ENCODE measurements around the gene MAPK10. TPM values are rescaled to one million over a fixed set of nuclear protein-coding genes. Genes with fewer than 3 reads are reported as not detected.

The MAPK10 gene
- total and polyA plus RNA-seq, 2 experiments from 2014 or later: 5.9 to 14.8 TPM

GRCh38 chr4:86014599-86014998, 345.3 kb downstream of the MAPK10 start:
- Histone ChIP-seq H3K79me2 (no peaks in the 10 kb centered on the region), H3K36me3 (replicated peaks; ENCODE audit: insufficient read depth, low read depth) (no peaks in the 10 kb centered on the region), H3K27me3 (no peaks in the 10 kb centered on the region), H2AFZ (no peak overlapping the region), H3K27ac (no peak overlapping the region), H3K9me2 (replicated peaks; ENCODE audit: insufficient read depth) (no peaks in the 10 kb centered on the region), H3K9me3 (ENCODE audit: low read depth) (no peaks in the 10 kb centered on the region), H3K4me3 (no peak overlapping the region), H3K4me1 (ENCODE audit: insufficient read depth) (no peaks in the 10 kb centered on the region), H3K4me2 (no peak overlapping the region), H4K20me1 (ENCODE audit: insufficient read depth, poor library complexity, severe bottlenecking) (no peaks in the 10 kb centered on the region)
- no peak for TF ChIP-seq EZH2phosphoT487 (IDR thresholded peaks at IDR 0.05; ENCODE audit: low read depth, severe bottlenecking, unreplicated experiment)
- no peak for TF ChIP-seq EZH2 (IDR thresholded peaks at IDR 0.05; ENCODE audit: borderline replicate concordance)
- TF ChIP-seq CTCF (IDR thresholded peaks at IDR 0.05; ENCODE audit: poor library complexity): no peak
- WGBS (ENCODE audit: low lambda C conversion rate, missing lambda C conversion rate): 59% methylated on average over 5 of the region's 5 CpGs
- DNase-seq (ENCODE audit: low spot score): peak; percentile 7

GRCh38 chr4:86013621-86014020, 346.2 kb downstream of the MAPK10 start:
- 78% methylated on average over 4 of the region's 4 CpGs for WGBS (ENCODE audit: low lambda C conversion rate, missing lambda C conversion rate)
- Histone ChIP-seq H3K4me2 (no peak overlapping the region), H3K36me3 (replicated peaks; ENCODE audit: insufficient read depth, low read depth) (no peaks in the 10 kb centered on the region), H3K79me2 (no peaks in the 10 kb centered on the region), H2AFZ (no peak overlapping the region), H3K4me3 (no peak overlapping the region), H3K27me3 (no peaks in the 10 kb centered on the region), H3K9me2 (replicated peaks; ENCODE audit: insufficient read depth) (no peaks in the 10 kb centered on the region), H3K9me3 (ENCODE audit: low read depth) (no peaks in the 10 kb centered on the region), H4K20me1 (ENCODE audit: insufficient read depth, poor library complexity, severe bottlenecking) (no peaks in the 10 kb centered on the region), H3K27ac (no peak overlapping the region), H3K4me1 (ENCODE audit: insufficient read depth) (no peaks in the 10 kb centered on the region)
- TF ChIP-seq EZH2 (IDR thresholded peaks at IDR 0.05; ENCODE audit: borderline replicate concordance): no peak
- no peak for TF ChIP-seq EZH2phosphoT487 (IDR thresholded peaks at IDR 0.05; ENCODE audit: low read depth, severe bottlenecking, unreplicated experiment)
- TF ChIP-seq CTCF (IDR thresholded peaks at IDR 0.05; ENCODE audit: poor library complexity): no peak
- DNase-seq (ENCODE audit: low spot score): no peak

GRCh38 chr4:86011117-86011516, 348.7 kb downstream of the MAPK10 start:
- H3K27me3 ChIP-seq: no peaks in the 10 kb centered on the region
- H3K9me2 ChIP-seq (replicated peaks; ENCODE audit: insufficient read depth): no peaks in the 10 kb centered on the region
- no peaks in the 10 kb centered on the region for H3K36me3 ChIP-seq (replicated peaks; ENCODE audit: insufficient read depth, low read depth)
- WGBS (ENCODE audit: low lambda C conversion rate, missing lambda C conversion rate): 88% methylated on average over 1 of the region's 1 CpG
- no peaks in the 10 kb centered on the region for H3K79me2 ChIP-seq
- no peak overlapping the region for H2AFZ ChIP-seq
- no peak overlapping the region for H3K4me2 ChIP-seq
- no peak overlapping the region for H3K27ac ChIP-seq
- TF ChIP-seq EZH2 (IDR thresholded peaks at IDR 0.05; ENCODE audit: borderline replicate concordance) (no peak), CTCF (IDR thresholded peaks at IDR 0.05; ENCODE audit: poor library complexity) (no peak), EZH2phosphoT487 (IDR thresholded peaks at IDR 0.05; ENCODE audit: low read depth, severe bottlenecking, unreplicated experiment) (no peak)
- H3K9me3 ChIP-seq (ENCODE audit: low read depth): no peaks in the 10 kb centered on the region
- no peaks in the 10 kb centered on the region for H3K4me1 ChIP-seq (ENCODE audit: insufficient read depth)
- DNase-seq (ENCODE audit: low spot score): no peak
- H4K20me1 ChIP-seq (ENCODE audit: insufficient read depth, poor library complexity, severe bottlenecking): no peaks in the 10 kb centered on the region
- no peak overlapping the region for H3K4me3 ChIP-seq

GRCh38 chr4:86007042-86007441, 352.8 kb downstream of the MAPK10 start:
- no peak overlapping the region for H3K4me2 ChIP-seq
- no peak overlapping the region for H2AFZ ChIP-seq
- 93% methylated on average over 6 of the region's 6 CpGs for WGBS (ENCODE audit: low lambda C conversion rate, missing lambda C conversion rate)
- H3K9me3 ChIP-seq (ENCODE audit: low read depth): no peaks in the 10 kb centered on the region
- no peak for TF ChIP-seq EZH2 (IDR thresholded peaks at IDR 0.05; ENCODE audit: borderline replicate concordance)
- TF ChIP-seq CTCF (IDR thresholded peaks at IDR 0.05; ENCODE audit: poor library complexity): no peak
- no peak for TF ChIP-seq EZH2phosphoT487 (IDR thresholded peaks at IDR 0.05; ENCODE audit: low read depth, severe bottlenecking, unreplicated experiment)
- H3K4me1 ChIP-seq (ENCODE audit: insufficient read depth): no peaks in the 10 kb centered on the region
- no peak overlapping the region for H3K4me3 ChIP-seq
- no peak for DNase-seq (ENCODE audit: low spot score)
- no peaks in the 10 kb centered on the region for H4K20me1 ChIP-seq (ENCODE audit: insufficient read depth, poor library complexity, severe bottlenecking)
- no peaks in the 10 kb centered on the region for H3K27me3 ChIP-seq
- no peaks in the 10 kb centered on the region for H3K36me3 ChIP-seq (replicated peaks; ENCODE audit: insufficient read depth, low read depth)
- no peaks in the 10 kb centered on the region for H3K79me2 ChIP-seq
- H3K9me2 ChIP-seq (replicated peaks; ENCODE audit: insufficient read depth): no peaks in the 10 kb centered on the region
- no peak overlapping the region for H3K27ac ChIP-seq

Data from hepatocyte (in vitro differentiated cells).